Measurements from ENCODE around the gene LMBRD1. TPM values are rescaled to one million over a fixed set of nuclear protein-coding genes. Genes with fewer than 3 reads are reported as not detected.

The LMBRD1 gene
- total and polyA plus RNA-seq, 2 of the 8 experiments (the other 6 are each of a cell fraction or from before 2014, with no cell fraction given) = 9.1 to 16.8 TPM

DNA sequence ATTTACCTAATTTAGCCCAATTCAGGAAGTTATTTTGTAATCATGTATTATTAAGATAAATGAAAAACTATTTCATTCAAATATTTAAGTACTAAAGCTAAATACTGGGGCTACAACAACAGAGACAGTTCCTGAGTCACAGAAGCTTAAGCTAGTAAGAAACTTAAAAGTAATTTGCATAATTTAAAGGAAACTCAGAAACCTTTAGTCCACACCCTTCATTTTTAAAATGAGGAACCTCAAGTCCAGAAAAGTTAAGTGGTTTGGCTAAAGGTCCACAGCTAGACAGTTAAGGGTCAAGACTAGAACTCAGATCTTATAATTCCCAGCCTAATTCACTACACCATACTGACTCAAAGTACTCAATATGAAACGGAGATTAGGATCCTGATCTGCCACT, 7.2 kb downstream of the LMBRD1 start:
- Histone ChIP-seq H2BK5ac (ENCODE audit: low read depth, low read length) (no peak overlapping the region), H4K20me1 (replicated peaks in 1 of 2; ENCODE audit: control insufficient read depth in 1 of 2, insufficient read depth in 2 of 2, low read length in 2 of 2) (peaks cover 2 to 4% of the 10 kb centered on the region in 2 experiments), H3K27me3 (replicated peaks in 1 of 4; ENCODE audit: control insufficient read depth in 3 of 4, extremely low read depth in 1 of 4, insufficient read depth in 3 of 4, low read length in 3 of 4) (no peaks in the 10 kb centered on the region), H3K23me2 (ENCODE audit: low read depth, low read length) (no peaks in the 10 kb centered on the region; the same call in 1 of the 2 replicates), H3K4ac (replicated peaks; ENCODE audit: insufficient read length, low read depth, low read length) (no peak overlapping the region), H3K79me2 (ENCODE audit: control insufficient read depth in 1 of 2, insufficient read depth in 2 of 2, low read length in 2 of 2) (peaks cover 0 to 41% of the 10 kb centered on the region in 2 experiments; a peak in 3 of 4 replicates), H3K23ac (ENCODE audit: insufficient read length) (no peak overlapping the region), H3K79me1 (ENCODE audit: low read depth, low read length) (peaks cover 4% of the 10 kb centered on the region), H3K27ac (ENCODE audit: low read depth, low read length) (no peak overlapping the region), H2BK15ac (ENCODE audit: low read length) (no peak overlapping the region), H2AFZ (ENCODE audit: low read length) (no peak overlapping the region), H4K5ac (ENCODE audit: insufficient read length, low read depth, low read length) (no peak overlapping the region), H3K4me3 (ENCODE audit: extremely low read depth in 1 of 4, insufficient read depth in 2 of 4, low read depth in 3 of 4, low read length in 4 of 4) (no peak overlapping the region), H3K14ac (ENCODE audit: insufficient read length) (no peak overlapping the region), H3K9me3 (ENCODE audit: insufficient read depth in 2 of 2, low read depth in 1 of 2, low read length in 1 of 2) (no peaks in the 10 kb centered on the region), H3K9ac (replicated peaks in 1 of 4; ENCODE audit: extremely low read depth in 1 of 4, low read depth in 3 of 4, low read length in 3 of 4) (no peak overlapping the region), H3K4me2 (ENCODE audit: insufficient read depth in 1 of 2, low read depth in 2 of 2, low read length in 2 of 2) (no peak overlapping the region), H2BK20ac (ENCODE audit: low read length) (no peak overlapping the region), H2BK120ac (replicated peaks; ENCODE audit: low read depth, low read length) (no peak overlapping the region), H4K8ac (ENCODE audit: extremely low read depth, insufficient read depth, low read length) (no peak overlapping the region), H3K36me3 (ENCODE audit: control insufficient read depth in 2 of 4, insufficient read depth in 4 of 4, low read length in 3 of 4) (peaks cover 0 to 13% (median 1%) of the 10 kb centered on the region in 4 experiments; a peak in 1 of 8 replicates), H3K56ac (replicated peaks; ENCODE audit: insufficient read length, low read depth, low read length) (no peak overlapping the region), H2BK12ac (ENCODE audit: low read depth, low read length) (no peak overlapping the region), H3K4me1 (replicated peaks in 1 of 4; ENCODE audit: control insufficient read depth in 3 of 4, insufficient read depth in 4 of 4, low read length in 3 of 4) (peaks cover 1 to 9% (median 5%) of the 10 kb centered on the region in 4 experiments; a peak in 2 of 7 replicates), H3K18ac (ENCODE audit: extremely low read depth, low read length) (no peak overlapping the region), H4K91ac (replicated peaks; ENCODE audit: insufficient read length, low read length) (no peak overlapping the region), H2AK5ac (ENCODE audit: low read depth, low read length) (no peak overlapping the region)
- 94% methylated on average over 1 of the region's 1 CpG; no CpG with 5 or more reads in 1 of the 2 experiments for WGBS, 2 experiments (ENCODE audit: extremely low coverage in 1 of 2, insufficient coverage in 1 of 2, insufficient read length in 1 of 2, insufficient replicate concordance in 2 of 2, low coverage in 1 of 2, low lambda C conversion rate in 2 of 2, missing lambda C conversion rate in 1 of 2)
- FAIRE-seq (no peak), DNase-seq (ENCODE audit: low read depth in 1 of 2, low spot score in 2 of 2) (no peak)
- CTCF ChIA-PET (ENCODE audit: partially characterized antibody) = interaction anchor here (1.3 to 1.5 kb wide), 2 partner anchors 8 to 9 kb away, joined by 3 to 4 read pairs; no protein-coding TSS in a partner anchor
- POLR2A ChIA-PET (ENCODE audit: partially characterized antibody) = no interaction called here
- TF ChIP-seq GABPA (IDR thresholded peaks at IDR 0.05; ENCODE audit: borderline replicate concordance, insufficient read depth, low read length) (no peak), CBX5 (IDR thresholded peaks at IDR 0.05; ENCODE audit: low read depth, low read length) (no peak), TEAD4 (IDR thresholded peaks at IDR 0.05; ENCODE audit: low read depth, low read length) (no peak), RAD21 (IDR thresholded peaks at IDR 0.05 in 1 of 2, conservative IDR thresholded peaks at IDR 0.05 in 1 of 2; ENCODE audit: low read depth in 2 of 2, low read length in 2 of 2) (no peak), SP1 (IDR thresholded peaks at IDR 0.05; ENCODE audit: low read depth, low read length) (no peak), CTBP2 (IDR thresholded peaks at IDR 0.05; ENCODE audit: borderline replicate concordance, insufficient read depth, insufficient read length, low read length) (no peak), FOSL1 (IDR thresholded peaks at IDR 0.05; ENCODE audit: insufficient read depth, low read depth, low read length) (no peak), EGR1 (IDR thresholded peaks at IDR 0.05; ENCODE audit: borderline replicate concordance, low read depth, low read length) (no peak), CEBPB (IDR thresholded peaks at IDR 0.05; ENCODE audit: low read depth, low read length) (no peak), JUN (IDR thresholded peaks at IDR 0.05; ENCODE audit: low read depth, low read length) (no peak), POLR2A (IDR thresholded peaks at IDR 0.05; ENCODE audit: control extremely low read depth in 1 of 2, low read depth in 2 of 2, low read length in 2 of 2) (no peak)
- TF ChIP-seq, protein P1, sequence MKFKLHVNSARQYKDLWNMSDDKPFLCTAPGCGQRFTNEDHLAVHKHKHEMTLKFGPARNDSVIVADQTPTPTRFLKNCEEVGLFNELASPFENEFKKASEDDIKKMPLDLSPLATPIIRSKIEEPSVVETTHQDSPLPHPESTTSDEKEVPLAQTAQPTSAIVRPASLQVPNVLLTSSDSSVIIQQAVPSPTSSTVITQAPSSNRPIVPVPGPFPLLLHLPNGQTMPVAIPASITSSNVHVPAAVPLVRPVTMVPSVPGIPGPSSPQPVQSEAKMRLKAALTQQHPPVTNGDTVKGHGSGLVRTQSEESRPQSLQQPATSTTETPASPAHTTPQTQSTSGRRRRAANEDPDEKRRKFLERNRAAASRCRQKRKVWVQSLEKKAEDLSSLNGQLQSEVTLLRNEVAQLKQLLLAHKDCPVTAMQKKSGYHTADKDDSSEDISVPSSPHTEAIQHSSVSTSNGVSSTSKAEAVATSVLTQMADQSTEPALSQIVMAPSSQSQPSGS (IDR thresholded peaks at IDR 0.05; ENCODE audit: low read length) = no peak
